Endothelial cell of hepatic sinusoid (primary cell): ENCODE measurements around the gene SLC20A1.
"Not testable (repeated sequence)": the region's sequence is repeated elsewhere in the genome, so short reads cannot be mapped to it uniquely, and the experiment has no call there.

ENCODE experiments used
- in situ Hi-C: cut with HindIII; loops from 2 replicates; pipeline ENCODE4 v1.10.0; 2017; ENCODE audit warnings: low sequenced_read_pairs

SLC20A1 gene

DNA sequence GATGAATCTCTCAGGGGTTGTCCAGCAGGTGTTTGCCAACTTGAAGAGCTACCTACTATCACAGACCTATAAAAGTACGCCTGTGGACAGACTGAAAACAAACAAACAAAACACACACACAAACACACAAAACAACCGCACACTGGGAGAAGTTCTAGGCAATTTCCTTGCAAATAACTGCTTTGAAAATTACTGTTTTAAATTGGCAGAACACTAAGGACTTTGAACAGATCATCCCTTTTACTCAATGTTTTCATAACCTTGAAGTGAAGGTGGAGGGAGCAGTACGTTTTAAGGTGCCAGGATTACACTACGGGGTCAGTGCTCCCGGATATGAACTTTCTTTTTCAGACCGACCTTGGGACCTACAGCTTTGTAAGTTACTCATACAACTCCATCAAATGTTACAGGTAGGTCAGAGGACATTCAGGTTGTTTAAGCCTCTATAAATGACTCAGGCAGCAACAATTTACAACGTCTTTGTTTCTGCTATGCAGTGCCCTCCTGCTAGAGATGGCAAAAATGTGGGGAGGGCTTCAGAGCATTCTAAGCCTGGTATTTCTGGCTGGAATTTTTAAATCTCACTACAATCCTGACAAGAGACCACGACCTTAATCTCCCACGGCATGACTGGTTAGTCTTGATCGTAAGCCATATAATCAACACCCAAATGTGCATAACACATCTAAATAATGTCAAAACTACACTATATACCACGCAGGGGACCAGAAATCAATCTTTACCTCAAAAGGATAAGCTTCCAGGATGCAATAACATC is 1.4 kb upstream of the SLC20A1 start:
- in situ Hi-C loops: loop anchor here (5.0 kb wide), 1 partner anchor 37 kb away; no protein-coding TSS in a partner anchor

DNA sequence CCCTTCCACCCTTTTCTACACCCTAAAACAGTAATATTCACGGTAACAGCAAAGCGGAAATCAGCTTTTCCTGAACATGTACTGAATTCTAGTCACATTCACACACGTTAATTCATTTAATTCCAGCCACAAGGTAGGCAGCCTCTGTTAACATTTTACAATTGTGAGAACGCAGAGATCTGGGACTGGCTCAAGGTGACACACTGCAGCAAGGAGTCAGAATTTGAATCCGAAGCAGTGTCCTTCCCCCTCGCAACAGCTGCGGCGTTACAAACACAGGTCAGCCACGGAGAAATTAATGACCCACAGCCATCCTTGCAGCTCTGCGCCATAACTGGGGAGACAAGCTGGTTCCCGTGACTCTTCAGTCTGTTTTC is 818 bp upstream of the SLC20A1 start:
- in situ Hi-C loops: loop anchor here (5.0 kb wide), 1 partner anchor 38 kb away; no protein-coding TSS in a partner anchor

DNA sequence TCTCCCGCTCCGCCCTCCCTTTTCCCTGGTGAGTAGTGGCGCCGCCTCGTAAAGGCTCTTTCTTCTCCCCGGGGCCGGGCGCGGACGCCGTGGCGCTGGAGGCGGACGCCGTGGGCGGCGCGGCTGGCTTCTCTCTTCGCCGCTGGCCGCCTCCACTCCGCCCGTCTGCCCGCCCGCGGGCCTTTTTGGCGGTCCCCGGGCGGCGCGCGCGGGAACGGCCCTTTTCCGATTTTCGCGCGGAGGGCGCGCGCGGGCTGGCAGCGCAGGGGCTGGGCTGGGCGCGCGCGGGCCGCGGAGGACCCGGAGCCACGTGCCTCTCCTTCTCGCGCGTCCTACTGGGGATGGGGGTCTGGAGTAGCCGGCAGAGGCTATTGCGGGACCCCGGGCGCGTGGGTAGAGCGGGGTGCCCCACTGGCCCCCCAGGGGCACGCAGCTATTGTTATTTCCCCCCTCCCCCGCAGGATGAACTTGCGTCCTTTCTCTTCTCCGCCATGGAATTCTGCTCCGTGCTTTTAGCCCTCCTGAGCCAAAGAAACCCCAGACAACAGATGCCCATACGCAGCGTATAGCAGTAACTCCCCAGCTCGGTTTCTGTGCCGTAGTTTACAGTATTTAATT is 472 bp downstream of the SLC20A1 start:
- in situ Hi-C loops: no loop called here

DNA sequence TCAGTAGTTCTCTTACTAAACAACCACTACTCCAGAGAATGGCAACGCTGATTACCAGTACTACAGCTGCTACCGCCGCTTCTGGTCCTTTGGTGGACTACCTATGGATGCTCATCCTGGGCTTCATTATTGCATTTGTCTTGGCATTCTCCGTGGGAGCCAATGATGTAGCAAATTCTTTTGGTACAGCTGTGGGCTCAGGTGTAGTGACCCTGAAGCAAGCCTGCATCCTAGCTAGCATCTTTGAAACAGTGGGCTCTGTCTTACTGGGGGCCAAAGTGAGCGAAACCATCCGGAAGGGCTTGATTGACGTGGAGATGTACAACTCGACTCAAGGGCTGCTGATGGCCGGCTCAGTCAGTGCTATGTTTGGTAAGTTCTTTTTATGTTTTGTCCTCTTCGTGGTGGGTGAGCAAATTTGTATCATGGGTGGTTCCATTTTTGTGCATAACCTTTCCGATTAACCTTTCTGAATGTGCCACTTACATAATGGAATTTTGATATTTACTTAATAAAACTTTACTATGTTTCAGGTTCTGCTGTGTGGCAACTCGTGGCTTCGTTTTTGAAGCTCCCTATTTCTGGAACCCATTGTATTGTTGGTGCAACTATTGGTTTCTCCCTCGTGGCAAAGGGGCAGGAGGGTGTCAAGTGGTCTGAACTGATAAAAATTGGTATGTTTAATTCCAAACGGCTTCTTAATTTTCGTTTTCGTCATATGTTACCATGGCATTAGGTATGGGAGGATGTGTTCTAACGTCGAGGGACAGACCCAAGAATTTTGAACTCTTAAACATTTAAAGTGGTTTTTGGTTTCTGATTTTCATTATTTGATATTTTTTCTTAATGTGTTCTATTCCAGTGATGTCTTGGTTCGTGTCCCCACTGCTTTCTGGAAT is 1.3 kb downstream of the SLC20A1 start:
- in situ Hi-C loops: no loop called here

DNA sequence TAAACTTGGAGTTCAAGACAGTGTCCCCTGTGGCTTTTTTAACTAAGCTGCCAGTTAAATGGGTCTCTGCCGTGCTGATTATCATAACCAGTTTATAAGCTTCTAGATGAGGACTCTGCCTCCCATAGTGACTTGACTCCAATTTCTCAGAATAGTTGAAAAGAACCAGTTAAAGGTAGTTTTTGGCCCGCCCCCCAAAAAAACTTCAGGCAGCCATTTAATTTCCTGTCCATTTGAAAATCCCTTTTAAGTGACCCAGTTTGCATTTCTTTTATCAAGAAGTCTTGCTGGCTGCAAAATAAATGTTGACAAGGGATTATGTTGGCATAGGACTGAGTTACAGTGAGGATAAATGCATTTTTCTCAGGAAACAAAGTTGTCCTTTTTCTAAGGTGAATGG is 2.3 kb downstream of the SLC20A1 start:
- in situ Hi-C loops: no loop called here

DNA sequence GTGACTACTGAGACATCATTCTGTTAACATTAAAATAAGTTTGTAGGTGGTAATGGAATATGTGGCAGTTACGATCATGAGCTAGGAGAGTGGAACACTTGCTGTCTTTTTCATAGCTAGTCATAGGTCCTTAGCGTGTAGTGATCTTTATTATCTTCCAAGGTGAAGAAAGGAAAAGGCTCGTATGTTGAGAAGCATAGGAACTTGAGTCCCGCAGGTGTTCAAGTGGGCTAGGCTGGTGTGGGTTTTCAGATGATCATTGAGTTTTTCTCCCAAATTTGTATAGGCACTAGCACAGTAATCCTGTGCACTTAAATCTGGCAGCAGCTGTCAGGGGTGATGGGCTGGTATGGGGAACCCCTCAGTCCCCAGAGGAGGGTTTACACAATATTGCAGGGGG is 10.9 kb downstream of the SLC20A1 start:
- in situ Hi-C loops: no loop called here

DNA sequence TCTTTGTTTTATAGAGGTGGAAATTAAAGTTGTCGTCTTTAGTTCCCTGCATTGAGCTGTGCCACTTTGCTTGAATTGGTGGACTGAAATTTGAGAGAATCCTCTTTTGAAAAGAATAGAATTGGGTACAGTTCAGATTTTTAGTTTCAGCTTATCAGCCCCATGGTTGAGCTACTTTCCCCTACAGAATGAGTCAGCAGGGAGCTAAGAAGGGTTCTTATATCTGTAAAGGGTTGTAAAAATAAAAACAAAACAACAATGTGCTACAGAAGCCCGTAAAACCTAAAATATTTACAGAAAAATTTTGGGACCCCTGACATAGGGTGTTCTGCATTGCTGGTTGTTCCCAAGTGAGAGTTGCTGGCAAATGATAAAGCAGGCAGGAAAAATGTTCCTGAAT is 12.6 kb downstream of the SLC20A1 start:
- in situ Hi-C loops: no loop called here

DNA sequence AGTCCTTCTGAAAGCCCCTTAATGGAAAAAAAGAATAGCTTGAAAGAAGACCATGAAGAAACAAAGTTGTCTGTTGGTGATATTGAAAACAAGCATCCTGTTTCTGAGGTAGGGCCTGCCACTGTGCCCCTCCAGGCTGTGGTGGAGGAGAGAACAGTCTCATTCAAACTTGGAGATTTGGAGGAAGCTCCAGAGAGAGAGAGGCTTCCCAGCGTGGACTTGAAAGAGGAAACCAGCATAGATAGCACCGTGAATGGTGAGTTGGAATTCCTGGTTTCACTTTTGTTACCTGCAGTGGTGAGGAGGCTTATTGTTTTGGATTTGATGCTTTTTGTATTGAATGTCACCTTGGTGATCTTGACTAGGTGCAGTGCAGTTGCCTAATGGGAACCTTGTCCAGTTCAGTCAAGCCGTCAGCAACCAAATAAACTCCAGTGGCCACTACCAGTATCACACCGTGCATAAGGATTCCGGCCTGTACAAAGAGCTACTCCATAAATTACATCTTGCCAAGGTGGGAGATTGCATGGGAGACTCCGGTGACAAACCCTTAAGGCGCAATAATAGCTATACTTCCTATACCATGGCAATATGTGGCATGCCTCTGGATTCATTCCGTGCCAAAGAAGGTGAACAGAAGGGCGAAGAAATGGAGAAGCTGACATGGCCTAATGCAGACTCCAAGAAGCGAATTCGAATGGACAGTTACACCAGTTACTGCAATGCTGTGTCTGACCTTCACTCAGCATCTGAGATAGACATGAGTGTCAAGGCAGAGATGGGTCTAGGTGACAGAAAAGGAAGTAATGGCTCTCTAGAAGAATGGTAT is 13.3 kb downstream of the SLC20A1 start:
- in situ Hi-C loops: no loop called here

DNA sequence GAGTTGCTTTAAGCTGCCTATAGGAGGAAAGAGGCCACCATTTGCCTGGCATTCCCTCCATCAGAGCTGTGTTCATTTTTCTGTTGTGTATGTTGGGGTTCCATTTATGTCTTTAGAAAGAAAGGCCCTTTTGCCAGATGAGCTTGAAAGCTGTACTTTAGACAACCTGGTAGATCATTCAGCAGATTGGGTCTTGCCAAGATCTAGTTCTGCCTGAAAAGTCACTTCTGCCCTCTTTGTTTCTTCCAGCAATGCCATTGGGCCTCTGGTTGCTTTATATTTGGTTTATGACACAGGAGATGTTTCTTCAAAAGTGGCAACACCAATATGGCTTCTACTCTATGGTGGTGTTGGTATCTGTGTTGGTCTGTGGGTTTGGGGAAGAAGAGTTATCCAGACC is 14.4 kb downstream of the SLC20A1 start:
- in situ Hi-C loops: no loop called here

DNA sequence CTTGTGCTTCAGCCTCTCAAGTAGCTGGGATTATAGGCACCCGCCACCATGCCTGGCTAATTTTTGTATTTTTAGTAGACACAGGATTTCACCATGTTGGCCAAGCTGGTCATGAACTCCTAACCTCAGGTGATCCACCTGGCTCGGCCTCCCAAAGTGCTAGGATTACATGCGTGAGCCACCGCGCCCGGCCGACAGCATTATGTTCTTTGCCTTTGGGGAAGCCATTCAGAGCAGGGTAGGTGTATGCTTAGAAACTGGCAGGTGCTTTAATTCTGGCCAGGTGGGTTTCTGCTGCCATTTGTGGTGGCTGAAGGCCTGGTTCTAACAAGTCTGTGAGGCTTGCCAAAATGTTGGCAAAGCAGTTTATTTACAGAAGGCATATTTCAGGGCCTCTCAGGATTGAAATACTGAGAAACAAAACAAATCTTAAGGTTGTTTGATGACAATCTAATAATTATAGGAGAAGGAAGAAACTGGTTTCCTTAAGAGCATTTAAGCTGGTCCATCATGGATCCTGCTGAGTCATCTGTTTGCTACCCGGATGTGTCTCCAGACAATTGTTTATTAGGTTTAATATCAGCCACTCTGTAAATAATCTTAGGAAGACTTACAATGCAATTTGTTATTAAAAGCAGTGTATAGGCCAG is 16.0 kb downstream of the SLC20A1 start:
- in situ Hi-C loops: no loop called here

DNA sequence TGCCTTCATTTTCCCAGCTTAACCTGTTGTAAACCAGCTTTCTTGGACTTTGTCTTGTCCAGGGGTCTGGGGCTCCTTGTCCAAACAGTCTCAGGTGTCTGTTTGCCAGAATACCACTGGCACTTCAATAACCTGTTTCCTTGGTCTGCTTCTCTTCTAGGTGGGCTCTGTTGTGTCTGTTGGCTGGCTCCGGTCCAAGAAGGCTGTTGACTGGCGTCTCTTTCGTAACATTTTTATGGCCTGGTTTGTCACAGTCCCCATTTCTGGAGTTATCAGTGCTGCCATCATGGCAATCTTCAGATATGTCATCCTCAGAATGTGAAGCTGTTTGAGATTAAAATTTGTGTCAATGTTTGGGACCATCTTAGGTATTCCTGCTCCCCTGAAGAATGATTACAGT is 17.0 kb downstream of the SLC20A1 start:
- in situ Hi-C loops: no loop called here

DNA sequence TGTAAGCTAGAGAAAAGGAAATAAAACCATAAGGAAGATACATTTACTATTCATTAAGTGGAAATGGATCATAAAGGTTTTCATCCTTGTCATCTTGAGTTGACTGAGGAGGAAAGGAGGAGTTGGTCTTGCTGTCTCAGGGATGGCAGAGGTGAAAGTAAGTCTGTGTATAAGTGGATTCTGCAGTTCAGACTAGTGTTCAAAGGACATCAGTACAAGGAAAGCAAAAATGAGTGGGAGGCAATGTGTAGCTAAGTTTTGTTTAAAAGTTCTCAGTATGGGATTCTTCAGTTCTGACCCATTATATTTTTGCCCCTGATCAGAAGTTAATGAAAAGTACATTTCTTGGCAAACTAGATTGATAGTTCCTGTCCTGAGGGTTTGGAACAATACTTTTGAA is 18.9 kb downstream of the SLC20A1 start:
- in situ Hi-C loops: no loop called here

DNA sequence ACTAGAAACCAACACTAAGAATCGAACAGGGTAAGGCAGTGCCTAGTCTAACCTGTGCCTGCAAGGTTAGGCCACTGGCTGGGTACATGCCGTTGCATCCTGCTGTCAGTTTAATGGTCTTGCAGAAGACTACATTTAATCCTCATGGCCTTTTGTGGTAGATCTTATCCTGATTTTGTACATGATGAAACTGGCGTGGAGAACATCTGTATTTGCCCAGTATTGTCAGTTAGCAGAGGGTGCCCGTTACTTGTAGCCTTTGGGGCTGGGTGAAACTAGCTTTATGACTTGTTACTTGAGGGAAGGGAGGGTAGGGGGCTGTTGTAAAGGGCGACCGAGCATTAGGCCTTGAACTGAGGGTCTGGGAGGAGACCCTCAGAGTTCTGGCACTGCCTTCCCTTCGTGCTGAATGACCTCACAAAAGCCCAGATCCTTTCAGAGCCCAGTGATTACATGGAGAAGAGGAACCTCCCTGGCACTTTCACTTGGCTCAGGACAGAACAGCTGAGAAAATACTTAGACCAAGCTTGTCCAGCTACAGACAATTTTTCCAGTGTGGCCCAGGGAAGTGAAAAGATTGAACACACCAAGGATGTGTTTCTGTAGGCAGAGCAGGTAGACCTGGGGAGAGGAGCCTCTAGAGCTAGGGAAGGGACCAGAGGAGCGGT is 19.5 kb downstream of the SLC20A1 start:
- in situ Hi-C loops: no loop called here

DNA sequence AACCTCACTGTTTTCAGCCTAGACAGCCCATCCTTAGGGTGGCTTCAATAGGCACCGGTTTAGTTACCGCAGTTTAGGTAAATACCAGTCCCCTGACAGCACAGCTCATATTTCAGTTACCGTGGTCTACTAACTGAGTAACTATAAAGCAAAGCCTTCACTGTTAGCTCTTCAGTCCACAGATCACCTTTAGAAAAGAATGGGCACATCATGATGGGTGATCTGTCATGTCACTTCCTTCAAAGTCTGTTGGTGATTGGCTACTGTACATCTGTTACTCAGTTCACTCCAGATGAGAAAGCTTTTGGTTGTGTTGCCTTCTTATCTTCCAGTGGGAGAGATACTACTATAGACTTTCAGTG is 21.0 kb downstream of the SLC20A1 start:
- in situ Hi-C loops: no loop called here

DNA sequence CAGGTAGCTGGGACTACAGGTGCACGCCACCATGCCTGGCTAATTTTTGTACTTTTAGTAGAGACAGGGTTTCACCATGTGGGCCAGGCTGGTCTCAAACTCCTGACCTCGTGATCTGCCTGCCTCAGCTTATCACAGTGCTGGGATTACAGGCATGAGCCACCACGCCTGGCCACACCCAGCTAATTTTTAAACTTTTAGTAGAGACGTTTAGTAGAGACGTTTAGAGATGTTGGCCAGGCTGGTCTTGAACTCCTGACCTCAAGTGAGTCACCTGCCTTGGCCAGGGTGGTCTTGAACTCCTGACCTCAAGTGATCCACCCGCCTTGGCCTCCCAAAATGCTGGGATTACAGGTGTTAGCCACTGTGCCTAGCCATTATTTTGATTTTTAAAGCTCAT is 21.8 kb downstream of the SLC20A1 start:
- in situ Hi-C loops: not testable (repeated sequence)

DNA sequence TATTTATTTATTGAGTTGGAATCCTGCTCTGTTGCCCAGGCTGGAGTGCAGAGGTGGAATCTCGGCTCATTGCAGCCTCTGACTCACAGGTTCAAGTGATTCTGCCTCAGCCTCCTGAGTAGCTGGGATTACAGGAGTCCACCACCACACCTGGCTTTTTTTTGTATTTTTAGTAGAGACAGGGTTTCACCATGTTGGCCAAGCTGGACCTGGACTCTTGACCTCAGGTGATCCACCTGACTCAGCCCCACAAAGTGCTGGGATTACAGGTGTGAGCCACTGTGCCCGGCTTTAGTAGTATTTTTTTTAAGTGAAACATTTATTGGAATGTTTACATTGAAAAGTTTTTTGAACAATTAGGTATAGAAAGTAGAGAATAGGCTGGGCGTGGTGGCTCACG is 23.9 kb downstream of the SLC20A1 start:
- in situ Hi-C loops: no loop called here

DNA sequence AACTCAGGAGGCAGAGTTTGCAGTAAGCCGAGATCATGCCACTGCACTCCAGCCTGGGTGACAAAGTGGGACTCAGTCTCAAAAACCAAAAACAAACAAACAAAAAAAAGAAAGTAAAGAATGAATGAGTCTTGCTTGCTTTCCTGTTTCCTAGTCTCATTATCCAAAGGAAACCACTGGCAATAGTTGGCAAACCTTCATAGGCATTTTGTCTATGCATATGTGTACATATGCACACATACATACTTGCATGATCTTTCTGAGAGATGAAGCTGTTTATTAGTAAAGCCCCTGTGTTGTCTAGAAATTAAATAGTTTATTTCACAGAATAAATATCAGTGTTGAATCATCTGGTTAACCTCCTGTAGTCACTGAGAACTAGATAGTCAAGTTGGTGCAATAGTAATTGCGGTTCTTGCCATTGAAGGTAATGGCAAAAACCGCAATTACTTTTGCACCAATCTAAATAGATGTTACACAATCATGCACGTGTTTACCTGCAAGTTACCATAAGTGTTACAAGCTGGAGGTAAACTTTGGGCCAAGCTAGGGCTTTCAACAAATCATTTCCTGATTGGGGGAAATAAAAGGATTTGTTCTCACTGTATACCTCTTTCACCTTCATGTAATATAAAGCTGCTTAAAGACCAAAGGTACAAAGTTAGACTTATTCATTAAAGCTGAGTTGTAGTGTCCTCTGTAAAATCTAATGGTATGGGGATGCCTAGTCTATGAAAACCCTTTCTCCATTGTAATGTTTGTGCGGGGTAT is 24.7 kb downstream of the SLC20A1 start:
- in situ Hi-C loops: no loop called here

DNA sequence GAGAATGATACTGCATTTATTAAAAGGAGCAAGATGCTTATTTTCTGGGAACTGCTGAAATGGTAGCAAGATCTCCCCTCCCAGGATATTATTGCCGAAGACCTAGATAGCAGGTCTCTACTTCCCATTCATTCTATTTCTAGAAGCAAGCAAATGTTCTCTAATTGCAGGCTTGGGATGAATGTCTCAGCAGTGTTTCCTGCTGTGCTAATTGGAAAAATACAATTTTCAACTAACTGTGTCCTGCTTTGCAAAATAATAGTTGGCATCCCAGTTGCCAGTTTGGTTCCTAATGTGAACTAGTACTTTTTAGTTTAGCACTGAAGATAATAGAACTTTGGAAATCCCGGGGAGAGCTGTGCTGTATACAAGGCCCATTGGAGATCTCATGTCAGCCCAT is 26.1 kb downstream of the SLC20A1 start:
- in situ Hi-C loops: no loop called here

DNA sequence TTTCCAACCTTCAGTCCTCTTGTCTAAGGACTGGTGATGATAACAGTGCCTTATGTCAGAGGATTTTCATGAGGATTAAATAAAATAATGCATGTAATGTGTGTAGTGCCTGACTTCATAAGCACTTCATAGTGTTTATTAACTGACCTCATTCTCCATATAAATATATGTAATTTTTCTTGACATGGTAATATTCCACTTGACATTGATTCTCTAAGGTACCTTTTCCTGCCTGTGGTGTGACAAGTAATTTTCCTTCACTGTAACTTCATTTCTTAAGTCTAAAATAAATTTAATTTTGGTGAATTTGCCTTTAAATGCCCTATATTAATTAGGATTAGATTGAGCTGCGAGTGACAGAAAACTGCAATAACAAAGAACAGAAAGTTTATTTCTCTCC is 27.3 kb downstream of the SLC20A1 start:
- in situ Hi-C loops: no loop called here
